ENCODE results near the gene IQCN. TPM values are rescaled to one million over a fixed set of nuclear protein-coding genes. Genes with fewer than 3 reads are reported as not detected.

IQCN gene
- polyA plus RNA-seq, 1 donor (not counting 4 experiments of a cell fraction or from before 2014, with no cell fraction given) = not detected

GRCh38 chr19:18310966-18311365 is 36.7 kb upstream of the IQCN start:
- no peak overlapping the region for H3K27ac ChIP-seq (ENCODE audit: control insufficient read depth, insufficient read depth, low read length)
- no peak overlapping the region for H2AFZ ChIP-seq (ENCODE audit: control insufficient read depth, low read length)
- FAIRE-seq = no peak
- peaks cover 33 to 44% of the 10 kb centered on the region in 2 experiments for H3K36me3 ChIP-seq (ENCODE audit: control insufficient read depth in 2 of 2, extremely low read depth in 1 of 2, insufficient read depth in 2 of 2, low read length in 2 of 2)
- H4K20me1 ChIP-seq (ENCODE audit: control insufficient read depth, extremely low read depth, insufficient read depth, low read length) = no peaks in the 10 kb centered on the region
- no peak for DNase-seq (ENCODE audit: low read depth, low spot score)
- no peak overlapping the region for H3K9ac ChIP-seq (ENCODE audit: control insufficient read depth, extremely low read depth, insufficient read depth, low read length)
- no peaks in the 10 kb centered on the region for H3K27me3 ChIP-seq (ENCODE audit: control insufficient read depth, extremely low read depth, insufficient read depth, low read length)
- H3K4me3 ChIP-seq (ENCODE audit: control insufficient read depth in 2 of 3, extremely low read depth in 1 of 3, insufficient read depth in 2 of 3, low read depth in 1 of 3, low read length in 3 of 3) = no peak overlapping the region
- no peak overlapping the region for H3K4me2 ChIP-seq (ENCODE audit: control insufficient read depth, extremely low read depth, insufficient read depth, low read depth, low read length)
- no peaks in the 10 kb centered on the region for H3K4me1 ChIP-seq (ENCODE audit: control insufficient read depth, extremely low read depth, insufficient read depth, low read length)
- no peaks in the 10 kb centered on the region for H3K9me3 ChIP-seq (ENCODE audit: control insufficient read depth, low read depth, low read length)
- TF ChIP-seq EZH2 (IDR thresholded peaks at IDR 0.05; ENCODE audit: low read length) (no peak), CTCF (optimal IDR thresholded peaks at IDR 0.05 in 1 of 3, IDR thresholded peaks at IDR 0.05 in 1 of 3, conservative IDR thresholded peaks at IDR 0.05 in 1 of 3; ENCODE audit: extremely low read depth in 1 of 3, insufficient read depth in 2 of 3, low read length in 3 of 3) (no peak)
- no peaks in the 10 kb centered on the region for H3K9me1 ChIP-seq (ENCODE audit: control insufficient read depth, extremely low read depth, insufficient read depth, low read length)
- dilution Hi-C loops (cut with MboI; ENCODE audit: extremely low pct_ligation_motif_present, low sequenced_read_pairs) = no loop called here
- no peaks in the 10 kb centered on the region for H3K79me2 ChIP-seq (ENCODE audit: control insufficient read depth, insufficient read depth, low read length)

- peaks cover 31 to 44% of the 10 kb centered on the region in 2 experiments for H3K36me3 ChIP-seq (ENCODE audit: control insufficient read depth in 2 of 2, extremely low read depth in 1 of 2, insufficient read depth in 2 of 2, low read length in 2 of 2)
- no peaks in the 10 kb centered on the region for H3K9me3 ChIP-seq (ENCODE audit: control insufficient read depth, low read depth, low read length)
- no peaks in the 10 kb centered on the region for H4K20me1 ChIP-seq (ENCODE audit: control insufficient read depth, extremely low read depth, insufficient read depth, low read length)
- DNase-seq (ENCODE audit: low read depth, low spot score) (no peak), FAIRE-seq (no peak)
- no peaks in the 10 kb centered on the region for H3K4me1 ChIP-seq (ENCODE audit: control insufficient read depth, extremely low read depth, insufficient read depth, low read length)
- H3K79me2 ChIP-seq (ENCODE audit: control insufficient read depth, insufficient read depth, low read length) = no peaks in the 10 kb centered on the region
- H3K9ac ChIP-seq (ENCODE audit: control insufficient read depth, extremely low read depth, insufficient read depth, low read length) = no peak overlapping the region
- no peak overlapping the region for H3K4me3 ChIP-seq (ENCODE audit: control insufficient read depth in 2 of 3, extremely low read depth in 1 of 3, insufficient read depth in 2 of 3, low read depth in 1 of 3, low read length in 3 of 3)
- H3K27ac ChIP-seq (ENCODE audit: control insufficient read depth, insufficient read depth, low read length) = no peak overlapping the region
- no peaks in the 10 kb centered on the region for H3K27me3 ChIP-seq (ENCODE audit: control insufficient read depth, extremely low read depth, insufficient read depth, low read length)
- H3K9me1 ChIP-seq (ENCODE audit: control insufficient read depth, extremely low read depth, insufficient read depth, low read length) = no peaks in the 10 kb centered on the region
- H3K4me2 ChIP-seq (ENCODE audit: control insufficient read depth, extremely low read depth, insufficient read depth, low read depth, low read length) = no peak overlapping the region
- dilution Hi-C loops (cut with MboI; ENCODE audit: extremely low pct_ligation_motif_present, low sequenced_read_pairs) = no loop called here
- TF ChIP-seq CTCF (optimal IDR thresholded peaks at IDR 0.05 in 1 of 3, IDR thresholded peaks at IDR 0.05 in 1 of 3, conservative IDR thresholded peaks at IDR 0.05 in 1 of 3; ENCODE audit: extremely low read depth in 1 of 3, insufficient read depth in 2 of 3, low read length in 3 of 3) (no peak), EZH2 (IDR thresholded peaks at IDR 0.05; ENCODE audit: low read length) (no peak)
- H2AFZ ChIP-seq (ENCODE audit: control insufficient read depth, low read length) = no peak overlapping the region
Measured at GRCh38 chr19:18310118-18310909, 36.1 kb upstream of the IQCN start.
